Stimulated activated CD8-positive, alpha-beta memory T cell treated with anti-CD3 and anti-CD28 coated beads, Interleukin-15, amount 100 ng/mL, for 48 hours (primary cell): Measurements from ENCODE around the gene PPP2R5C.

Experiments
- DNase-seq, 2 donors: peaks; one replicate each; pipeline ENCODE4 v3.0.0-alpha.2; 2020; ENCODE audit warnings: low read depth in 2 of 2

The PPP2R5C gene

GRCh38 chr14:101865288-101865687 lies 103.8 kb downstream of the PPP2R5C start:
- DNase-seq, result no peak

GRCh38 chr14:101867854-101868253 lies 106.3 kb downstream of the PPP2R5C start:
- DNase-seq, result no peak

- no peak for DNase-seq
Observed at GRCh38 chr14:101869217-101869616, 107.7 kb downstream of the PPP2R5C start.

- no peak for DNase-seq
Observed at GRCh38 chr14:101870273-101870939, 108.9 kb downstream of the PPP2R5C start.

GRCh38 chr14:101872346-101872745 lies 110.8 kb downstream of the PPP2R5C start:
- DNase-seq, result no peak

GRCh38 chr14:101873076-101873825 lies 111.7 kb downstream of the PPP2R5C start:
- no peak for DNase-seq

- DNase-seq, result no peak
Observed at GRCh38 chr14:101873991-101874390, 112.5 kb downstream of the PPP2R5C start.

GRCh38 chr14:101875041-101875726 lies 113.7 kb downstream of the PPP2R5C start:
- DNase-seq, result no peak

- DNase-seq, result no peak
Observed at GRCh38 chr14:101875727-101876554, 114.4 kb downstream of the PPP2R5C start.

- DNase-seq, result peak; percentile 47 to 59
Observed at GRCh38 chr14:101876555-101876938, 115.0 kb downstream of the PPP2R5C start.

GRCh38 chr14:101877766-101878165 lies 116.3 kb downstream of the PPP2R5C start:
- DNase-seq, result no peak

- DNase-seq, result no peak
Observed at GRCh38 chr14:101878211-101878821, 116.8 kb downstream of the PPP2R5C start.

- peak; percentile 35 to 55 for DNase-seq
Observed at GRCh38 chr14:101878822-101879528, 117.5 kb downstream of the PPP2R5C start.

GRCh38 chr14:101879529-101880336 lies 118.2 kb downstream of the PPP2R5C start:
- no peak for DNase-seq

GRCh38 chr14:101881426-101881825 lies 119.9 kb downstream of the PPP2R5C start:
- no peak for DNase-seq

- no peak for DNase-seq
Observed at GRCh38 chr14:101882141-101882935, 120.8 kb downstream of the PPP2R5C start.

GRCh38 chr14:101884089-101884933 lies 122.8 kb downstream of the PPP2R5C start:
- DNase-seq, result no peak

- DNase-seq, result no peak
Observed at GRCh38 chr14:101884934-101885576, 123.5 kb downstream of the PPP2R5C start.
